ENCODE data around the gene USP17L15.
A peak's percentile ranks its signal among the peaks of the same experiment; 100 is the strongest.
"Not testable (repeated sequence)": the region's sequence is repeated elsewhere in the genome, so short reads cannot be mapped to it uniquely, and the experiment has no call there.

USP17L15 gene, protein sequence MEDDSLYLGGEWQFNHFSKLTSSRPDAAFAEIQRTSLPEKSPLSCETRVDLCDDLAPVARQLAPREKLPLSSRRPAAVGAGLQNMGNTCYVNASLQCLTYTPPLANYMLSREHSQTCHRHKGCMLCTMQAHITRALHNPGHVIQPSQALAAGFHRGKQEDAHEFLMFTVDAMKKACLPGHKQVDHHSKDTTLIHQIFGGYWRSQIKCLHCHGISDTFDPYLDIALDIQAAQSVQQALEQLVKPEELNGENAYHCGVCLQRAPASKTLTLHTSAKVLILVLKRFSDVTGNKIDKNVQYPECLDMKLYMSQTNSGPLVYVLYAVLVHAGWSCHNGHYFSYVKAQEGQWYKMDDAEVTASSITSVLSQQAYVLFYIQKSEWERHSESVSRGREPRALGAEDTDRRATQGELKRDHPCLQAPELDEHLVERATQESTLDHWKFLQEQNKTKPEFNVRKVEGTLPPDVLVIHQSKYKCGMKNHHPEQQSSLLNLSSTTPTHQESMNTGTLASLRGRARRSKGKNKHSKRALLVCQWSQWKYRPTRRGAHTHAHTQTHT

DNA sequence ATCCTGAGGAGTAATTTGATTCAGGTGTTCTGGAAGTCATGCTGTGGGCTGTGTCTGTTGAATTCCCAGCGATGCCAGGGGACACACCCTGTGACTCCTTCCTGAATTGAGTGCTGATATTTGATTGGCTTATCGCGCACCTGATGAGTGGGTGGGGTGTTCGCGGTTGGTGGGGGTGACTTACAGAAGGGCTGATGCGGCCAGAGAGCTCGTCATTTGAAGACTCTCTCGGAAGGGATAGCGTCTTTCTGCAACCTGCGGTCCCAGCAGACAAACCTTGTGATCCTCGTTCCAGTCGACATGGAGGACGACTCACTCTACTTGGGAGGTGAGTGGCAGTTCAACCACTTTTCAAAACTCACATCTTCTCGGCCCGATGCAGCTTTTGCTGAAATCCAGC, at the start of gene USP17L15:
TSS of gene USP17L15 (plus strand) at position 301 of the 400 bp plus-strand sequence. CDS start at position 301, 0 bp downstream.
- H3K36me3 Mint-ChIP-seq; ATAC-seq; DNase-seq (ENCODE audit: low spot score in 2 of 2); H3K4me1 Mint-ChIP-seq; H3K9me3 Mint-ChIP-seq; H3K27ac Mint-ChIP-seq; H3K4me3 Mint-ChIP-seq: not testable (repeated sequence)

DNA sequence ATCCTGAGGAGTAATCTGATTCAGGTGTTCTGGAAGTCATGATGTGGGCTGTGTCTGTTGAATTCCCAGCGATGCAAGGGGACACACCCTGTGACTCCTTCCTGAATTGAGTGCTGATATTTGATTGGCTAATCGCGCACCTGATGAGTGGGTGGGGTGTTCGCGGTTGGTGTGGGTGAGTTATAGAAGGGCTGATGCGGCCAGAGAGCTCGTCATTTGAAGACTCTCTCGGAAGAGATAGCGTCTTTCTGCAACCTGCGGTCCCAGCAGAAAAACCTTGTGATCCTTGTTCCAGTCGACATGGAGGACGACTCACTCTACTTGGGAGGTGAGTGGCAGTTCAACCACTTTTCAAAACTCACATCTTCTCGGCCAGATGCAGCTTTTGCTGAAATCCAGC, 23.8 kb upstream of the USP17L15 start, which contains the start of gene USP17L10:
TSS of gene USP17L10 (plus strand) at position 301 of the 400 bp plus-strand sequence. CDS start at position 301, 0 bp downstream.
- H3K9me3 Mint-ChIP-seq; H3K36me3 Mint-ChIP-seq; H3K4me1 Mint-ChIP-seq; H3K27ac Mint-ChIP-seq; ATAC-seq; DNase-seq (ENCODE audit: low spot score in 2 of 2); H3K4me3 Mint-ChIP-seq: not testable (repeated sequence)

DNA sequence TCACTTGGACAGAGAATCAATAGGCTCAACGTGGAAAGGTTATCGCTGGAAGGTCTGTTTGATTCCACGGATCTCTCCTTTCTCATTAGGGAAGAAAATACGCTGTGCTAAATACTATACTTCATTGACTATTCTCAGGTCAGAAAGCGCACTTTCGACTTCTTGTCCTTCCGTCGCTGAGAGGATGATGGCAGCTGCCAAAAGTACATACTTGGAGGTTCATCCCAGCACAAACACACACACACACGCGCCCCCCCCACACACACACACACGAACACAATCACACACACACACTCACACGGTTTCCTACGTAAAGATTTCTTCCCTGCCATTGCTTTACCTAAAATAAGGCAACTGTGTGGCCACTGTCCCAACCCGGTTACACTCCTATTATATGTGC, 19.5 kb upstream of the USP17L15 start:
- not testable (repeated sequence) for ATAC-seq, H3K4me3 Mint-ChIP-seq, H3K27ac Mint-ChIP-seq, H3K36me3 Mint-ChIP-seq, H3K4me1 Mint-ChIP-seq, H3K9me3 Mint-ChIP-seq
- peak in 1 of 2 donors; percentile 20 for DNase-seq (ENCODE audit: low spot score in 2 of 2)

DNA sequence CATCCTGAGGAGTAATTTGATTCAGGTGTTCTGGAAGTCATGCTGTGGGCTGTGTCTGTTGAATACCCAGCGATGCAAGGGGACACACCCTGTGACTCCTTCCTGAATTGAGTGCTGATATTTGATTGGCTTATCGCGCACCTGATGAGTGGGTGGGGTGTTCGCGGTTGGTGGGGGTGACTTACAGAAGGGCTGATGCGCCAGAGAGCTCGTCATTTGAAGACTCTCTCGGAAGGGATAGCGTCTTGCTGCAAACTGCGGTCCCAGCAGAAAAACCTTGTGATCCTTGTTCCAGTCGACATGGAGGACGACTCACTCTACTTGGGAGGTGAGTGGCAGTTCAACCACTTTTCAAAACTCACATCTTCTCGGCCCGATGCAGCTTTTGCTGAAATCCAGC, 19.1 kb upstream of the USP17L15 start, which contains the start of gene USP17L11:
TSS of gene USP17L11 (plus strand) at position 301 of the 400 bp plus-strand sequence. CDS start at position 301, 0 bp downstream.
- H3K36me3 Mint-ChIP-seq; DNase-seq (ENCODE audit: low spot score in 2 of 2); H3K4me1 Mint-ChIP-seq; H3K9me3 Mint-ChIP-seq; H3K27ac Mint-ChIP-seq; ATAC-seq; H3K4me3 Mint-ChIP-seq: not testable (repeated sequence)

DNA sequence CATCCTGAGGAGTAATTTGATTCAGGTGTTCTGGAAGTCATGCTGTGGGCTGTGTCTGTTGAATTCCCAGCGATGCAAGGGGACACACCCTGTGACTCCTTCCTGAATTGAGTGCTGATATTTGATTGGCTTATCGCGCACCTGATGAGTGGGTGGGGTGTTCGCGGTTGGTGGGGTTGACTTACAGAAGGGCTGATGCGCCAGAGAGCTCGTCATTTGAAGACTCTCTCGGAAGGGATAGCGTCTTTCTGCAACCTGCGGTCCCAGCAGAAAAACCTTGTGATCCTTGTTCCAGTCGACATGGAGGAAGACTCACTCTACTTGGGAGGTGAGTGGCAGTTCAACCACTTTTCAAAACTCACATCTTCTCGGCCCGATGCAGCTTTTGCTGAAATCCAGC, 14.3 kb upstream of the USP17L15 start, which contains the start of gene USP17L12:
TSS of gene USP17L12 (plus strand) at position 301 of the 400 bp plus-strand sequence. CDS start at position 301, 0 bp downstream.
- not testable (repeated sequence) for H3K36me3 Mint-ChIP-seq

DNA sequence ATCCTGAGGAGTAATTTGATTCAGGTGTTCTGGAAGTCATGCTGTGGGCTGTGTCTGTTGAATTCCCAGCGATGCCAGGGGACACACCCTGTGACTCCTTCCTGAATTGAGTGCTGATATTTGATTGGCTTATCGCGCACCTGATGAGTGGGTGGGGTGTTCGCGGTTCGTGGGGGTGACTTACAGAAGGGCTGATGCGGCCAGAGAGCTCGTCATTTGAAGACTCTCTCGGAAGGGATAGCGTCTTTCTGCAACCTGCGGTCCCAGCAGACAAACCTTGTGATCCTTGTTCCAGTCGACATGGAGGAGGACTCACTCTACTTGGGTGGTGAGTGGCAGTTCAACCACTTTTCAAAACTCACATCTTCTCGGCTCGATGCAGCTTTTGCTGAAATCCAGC, 9.6 kb upstream of the USP17L15 start, which contains the start of gene USP17L13:
TSS of gene USP17L13 (plus strand) at position 301 of the 400 bp plus-strand sequence. CDS start at position 301, 0 bp downstream.
- not testable (repeated sequence) for DNase-seq (ENCODE audit: low spot score in 2 of 2); H3K36me3 Mint-ChIP-seq; H3K4me3 Mint-ChIP-seq; H3K27ac Mint-ChIP-seq; ATAC-seq; H3K4me1 Mint-ChIP-seq; H3K9me3 Mint-ChIP-seq

More for the DNA sequence above, 14.3 kb upstream of the USP17L15 start, which contains the start of gene USP17L12:
- H3K4me3 Mint-ChIP-seq; H3K4me1 Mint-ChIP-seq; H3K27ac Mint-ChIP-seq; DNase-seq (ENCODE audit: low spot score in 2 of 2); H3K9me3 Mint-ChIP-seq; ATAC-seq: not testable (repeated sequence)

DNA sequence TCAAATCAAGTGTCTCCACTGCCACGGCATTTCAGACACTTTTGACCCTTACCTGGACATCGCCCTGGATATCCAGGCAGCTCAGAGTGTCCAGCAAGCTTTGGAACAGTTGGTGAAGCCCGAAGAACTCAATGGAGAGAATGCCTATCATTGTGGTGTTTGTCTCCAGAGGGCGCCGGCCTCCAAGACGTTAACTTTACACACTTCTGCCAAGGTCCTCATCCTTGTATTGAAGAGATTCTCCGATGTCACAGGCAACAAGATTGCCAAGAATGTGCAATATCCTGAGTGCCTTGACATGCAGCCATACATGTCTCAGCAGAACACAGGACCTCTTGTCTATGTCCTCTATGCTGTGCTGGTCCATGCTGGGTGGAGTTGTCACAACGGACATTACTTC, 3.9 kb upstream of the USP17L15 start:
- H3K4me1 Mint-ChIP-seq, H3K4me3 Mint-ChIP-seq, ATAC-seq, H3K9me3 Mint-ChIP-seq, H3K27ac Mint-ChIP-seq, H3K36me3 Mint-ChIP-seq: not testable (repeated sequence)
- peak in 1 of 2 donors; percentile 33 for DNase-seq (ENCODE audit: low spot score in 2 of 2)

DNA sequence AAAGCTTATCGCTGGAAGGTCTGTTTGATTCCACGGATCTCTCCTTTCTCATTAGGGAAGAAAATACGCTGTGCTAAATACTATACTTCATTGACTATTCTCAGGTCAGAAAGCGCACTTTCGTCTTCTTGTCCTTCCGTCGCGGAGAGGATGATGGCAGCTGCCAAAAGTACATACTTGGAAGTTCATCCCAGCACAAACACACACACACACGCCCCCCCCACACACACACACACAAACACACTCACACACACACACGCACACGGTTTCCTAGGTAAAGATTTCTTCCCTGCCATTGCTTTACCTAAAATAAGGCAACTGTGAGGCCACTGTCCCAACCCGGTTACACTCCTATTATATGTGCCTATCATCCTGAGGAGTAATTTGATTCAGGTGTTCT, 4.3 kb downstream of the USP17L15 start:
- H3K9me3 Mint-ChIP-seq; H3K4me1 Mint-ChIP-seq; H3K36me3 Mint-ChIP-seq; H3K27ac Mint-ChIP-seq; H3K4me3 Mint-ChIP-seq; DNase-seq (ENCODE audit: low spot score in 2 of 2); ATAC-seq: not testable (repeated sequence)

DNA sequence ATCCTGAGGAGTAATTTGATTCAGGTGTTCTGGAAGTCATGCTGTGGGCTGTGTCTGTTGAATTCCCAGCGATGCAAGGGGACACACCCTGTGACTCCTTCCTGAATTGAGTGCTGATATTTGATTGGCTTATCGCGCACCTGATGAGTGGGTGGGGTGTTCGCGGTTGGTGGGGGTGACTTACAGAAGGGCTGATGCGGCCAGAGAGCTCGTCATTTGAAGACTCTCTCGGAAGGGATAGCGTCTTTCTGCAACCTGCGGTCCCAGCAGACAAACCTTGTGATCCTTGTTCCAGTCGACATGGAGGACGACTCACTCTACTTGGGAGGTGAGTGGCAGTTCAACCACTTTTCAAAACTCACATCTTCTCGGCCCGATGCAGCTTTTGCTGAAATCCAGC, 9.4 kb downstream of the USP17L15 start, which contains the start of gene USP17L17:
TSS of gene USP17L17 (plus strand) at position 301 of the 400 bp plus-strand sequence. CDS start at position 301, 0 bp downstream.
- not testable (repeated sequence) for H3K4me3 Mint-ChIP-seq; H3K27ac Mint-ChIP-seq; ATAC-seq; DNase-seq (ENCODE audit: low spot score in 2 of 2); H3K4me1 Mint-ChIP-seq; H3K9me3 Mint-ChIP-seq; H3K36me3 Mint-ChIP-seq

DNA sequence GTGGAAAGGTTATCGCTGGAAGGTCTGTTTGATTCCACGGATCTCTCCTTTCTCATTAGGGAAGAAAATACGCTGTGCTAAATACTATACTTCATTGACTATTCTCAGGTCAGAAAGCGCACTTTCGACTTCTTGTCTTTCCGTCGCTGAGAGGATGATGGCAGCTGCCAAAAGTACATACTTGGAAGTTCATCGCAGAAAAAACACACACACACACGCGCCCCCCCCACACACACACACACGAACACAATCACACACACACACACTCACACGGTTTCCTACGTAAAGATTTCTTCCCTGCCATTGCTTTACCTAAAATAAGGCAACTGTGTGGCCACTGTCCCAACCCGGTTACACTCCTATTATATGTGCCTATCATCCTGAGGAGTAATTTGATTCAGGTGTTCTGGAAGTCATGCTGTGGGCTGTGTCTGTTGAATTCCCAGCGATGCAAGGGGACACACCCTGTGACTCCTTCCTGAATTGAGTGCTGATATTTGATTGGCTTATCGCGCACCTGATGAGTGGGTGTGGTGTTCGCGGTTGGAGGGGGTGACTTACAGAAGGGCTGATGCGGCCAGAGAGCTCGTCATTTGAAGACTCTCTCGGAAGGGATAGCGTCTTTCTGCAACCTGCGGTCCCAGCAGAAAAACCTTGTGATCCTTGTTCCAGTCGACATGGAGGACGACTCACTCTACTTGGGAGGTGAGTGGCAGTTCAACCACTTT, 13.9 kb downstream of the USP17L15 start, which contains the start of gene USP17L18:
TSS of gene USP17L18 (plus strand) at position 678 of the 728 bp plus-strand sequence. CDS start at position 678, 0 bp downstream.
- not testable (repeated sequence) for H3K4me3 Mint-ChIP-seq, ATAC-seq, H3K9me3 Mint-ChIP-seq, H3K36me3 Mint-ChIP-seq, H3K27ac Mint-ChIP-seq, H3K4me1 Mint-ChIP-seq
- DNase-seq (ENCODE audit: low spot score in 2 of 2): peak in 1 of 2 donors; percentile 36

DNA sequence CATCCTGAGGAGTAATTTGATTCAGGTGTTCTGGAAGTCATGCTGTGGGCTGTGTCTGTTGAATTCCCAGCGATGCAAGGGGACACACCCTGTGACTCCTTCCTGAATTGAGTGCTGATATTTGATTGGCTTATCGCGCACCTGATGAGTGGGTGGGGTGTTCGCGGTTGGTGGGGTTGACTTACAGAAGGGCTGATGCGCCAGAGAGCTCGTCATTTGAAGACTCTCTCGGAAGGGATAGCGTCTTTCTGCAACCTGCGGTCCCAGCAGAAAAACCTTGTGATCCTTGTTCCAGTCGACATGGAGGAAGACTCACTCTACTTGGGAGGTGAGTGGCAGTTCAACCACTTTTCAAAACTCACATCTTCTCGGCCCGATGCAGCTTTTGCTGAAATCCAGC, 18.9 kb downstream of the USP17L15 start, which contains the start of gene USP17L19:
TSS of gene USP17L19 (plus strand) at position 301 of the 400 bp plus-strand sequence. CDS start at position 301, 0 bp downstream.
- H3K4me3 Mint-ChIP-seq; DNase-seq (ENCODE audit: low spot score in 2 of 2): not testable (repeated sequence)

DNA sequence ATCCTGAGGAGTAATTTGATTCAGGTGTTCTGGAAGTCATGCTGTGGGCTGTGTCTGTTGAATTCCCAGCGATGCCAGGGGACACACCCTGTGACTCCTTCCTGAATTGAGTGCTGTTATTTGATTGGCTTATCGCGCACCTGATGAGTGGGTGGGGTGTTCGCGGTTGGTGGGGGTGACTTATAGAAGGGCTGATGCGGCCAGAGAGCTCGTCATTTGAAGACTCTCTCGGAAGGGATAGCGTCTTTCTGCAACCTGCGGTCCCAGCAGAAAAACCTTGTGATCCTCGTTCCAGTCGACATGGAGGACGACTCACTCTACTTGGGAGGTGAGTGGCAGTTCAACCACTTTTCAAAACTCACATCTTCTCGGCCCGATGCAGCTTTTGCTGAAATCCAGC, 23.6 kb downstream of the USP17L15 start, which contains the start of gene USP17L20:
TSS of gene USP17L20 (plus strand) at position 301 of the 400 bp plus-strand sequence. CDS start at position 301, 0 bp downstream.
- not testable (repeated sequence) for H3K9me3 Mint-ChIP-seq; DNase-seq (ENCODE audit: low spot score in 2 of 2); ATAC-seq; H3K4me3 Mint-ChIP-seq; H3K36me3 Mint-ChIP-seq; H3K4me1 Mint-ChIP-seq; H3K27ac Mint-ChIP-seq

More for the DNA sequence above, 18.9 kb downstream of the USP17L15 start, which contains the start of gene USP17L19:
- not testable (repeated sequence) for H3K4me1 Mint-ChIP-seq, ATAC-seq, H3K9me3 Mint-ChIP-seq, H3K36me3 Mint-ChIP-seq, H3K27ac Mint-ChIP-seq

DNA sequence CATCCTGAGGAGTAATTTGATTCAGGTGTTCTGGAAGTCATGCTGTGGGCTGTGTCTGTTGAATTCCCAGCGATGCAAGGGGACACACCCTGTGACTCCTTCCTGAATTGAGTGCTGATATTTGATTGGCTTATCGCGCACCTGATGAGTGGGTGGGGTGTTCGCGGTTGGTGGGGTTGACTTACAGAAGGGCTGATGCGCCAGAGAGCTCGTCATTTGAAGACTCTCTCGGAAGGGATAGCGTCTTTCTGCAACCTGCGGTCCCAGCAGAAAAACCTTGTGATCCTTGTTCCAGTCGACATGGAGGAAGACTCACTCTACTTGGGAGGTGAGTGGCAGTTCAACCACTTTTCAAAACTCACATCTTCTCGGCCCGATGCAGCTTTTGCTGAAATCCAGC, 28.4 kb downstream of the USP17L15 start, which contains the start of gene USP17L21:
TSS of gene USP17L21 (plus strand) at position 301 of the 400 bp plus-strand sequence. CDS start at position 301, 0 bp downstream.
- not testable (repeated sequence) for H3K36me3 Mint-ChIP-seq; ATAC-seq; H3K9me3 Mint-ChIP-seq; H3K27ac Mint-ChIP-seq; H3K4me3 Mint-ChIP-seq; H3K4me1 Mint-ChIP-seq; DNase-seq (ENCODE audit: low spot score in 2 of 2)

DNA sequence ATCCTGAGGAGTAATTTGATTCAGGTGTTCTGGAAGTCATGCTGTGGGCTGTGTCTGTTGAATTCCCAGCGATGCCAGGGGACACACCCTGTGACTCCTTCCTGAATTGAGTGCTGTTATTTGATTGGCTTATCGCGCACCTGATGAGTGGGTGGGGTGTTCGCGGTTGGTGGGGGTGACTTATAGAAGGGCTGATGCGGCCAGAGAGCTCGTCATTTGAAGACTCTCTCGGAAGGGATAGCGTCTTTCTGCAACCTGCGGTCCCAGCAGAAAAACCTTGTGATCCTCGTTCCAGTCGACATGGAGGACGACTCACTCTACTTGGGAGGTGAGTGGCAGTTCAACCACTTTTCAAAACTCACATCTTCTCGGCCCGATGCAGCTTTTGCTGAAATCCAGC, 33.1 kb downstream of the USP17L15 start, which contains the start of gene USP17L22:
TSS of gene USP17L22 (plus strand) at position 301 of the 400 bp plus-strand sequence. CDS start at position 301, 0 bp downstream.
- H3K4me3 Mint-ChIP-seq; H3K9me3 Mint-ChIP-seq; ATAC-seq; H3K4me1 Mint-ChIP-seq; H3K27ac Mint-ChIP-seq; DNase-seq (ENCODE audit: low spot score in 2 of 2); H3K36me3 Mint-ChIP-seq: not testable (repeated sequence)
